A549 (cell line): ENCODE measurements around the gene INHBC.

Experiments used
- ESRRA ChIP-seq: fragments of 150-350 bp; IDR thresholded peaks from 2 replicates; pipeline ENCODE4 v1.6.1; 2014; ENCODE audit warnings: mild to moderate bottlenecking, low read length, borderline replicate concordance
- POLR2A ChIP-seq: IDR thresholded peaks from 2 replicates; pipeline ENCODE4 v1.6.1; 2012; ENCODE audit warnings: mild to moderate bottlenecking, low read length
- TF ChIP-seq, protein P1 (sequence below): fragments of >200 bp; sonication (Bioruptor Twin); formaldehyde crosslinking; IDR thresholded peaks from 3 replicates; pipeline ENCODE4 v1.5.1; 2016

- TF ChIP-seq, protein P1, sequence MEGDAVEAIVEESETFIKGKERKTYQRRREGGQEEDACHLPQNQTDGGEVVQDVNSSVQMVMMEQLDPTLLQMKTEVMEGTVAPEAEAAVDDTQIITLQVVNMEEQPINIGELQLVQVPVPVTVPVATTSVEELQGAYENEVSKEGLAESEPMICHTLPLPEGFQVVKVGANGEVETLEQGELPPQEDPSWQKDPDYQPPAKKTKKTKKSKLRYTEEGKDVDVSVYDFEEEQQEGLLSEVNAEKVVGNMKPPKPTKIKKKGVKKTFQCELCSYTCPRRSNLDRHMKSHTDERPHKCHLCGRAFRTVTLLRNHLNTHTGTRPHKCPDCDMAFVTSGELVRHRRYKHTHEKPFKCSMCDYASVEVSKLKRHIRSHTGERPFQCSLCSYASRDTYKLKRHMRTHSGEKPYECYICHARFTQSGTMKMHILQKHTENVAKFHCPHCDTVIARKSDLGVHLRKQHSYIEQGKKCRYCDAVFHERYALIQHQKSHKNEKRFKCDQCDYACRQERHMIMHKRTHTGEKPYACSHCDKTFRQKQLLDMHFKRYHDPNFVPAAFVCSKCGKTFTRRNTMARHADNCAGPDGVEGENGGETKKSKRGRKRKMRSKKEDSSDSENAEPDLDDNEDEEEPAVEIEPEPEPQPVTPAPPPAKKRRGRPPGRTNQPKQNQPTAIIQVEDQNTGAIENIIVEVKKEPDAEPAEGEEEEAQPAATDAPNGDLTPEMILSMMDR: no peak
- TF ChIP-seq POLR2A: no peak
- TF ChIP-seq ESRRA: no peak
Measured at GRCh38 chr12:57419495-57419894, 15.1 kb upstream of the INHBC start.
